ENCODE data around the gene TRAK1.

The TRAK1 gene

DNA sequence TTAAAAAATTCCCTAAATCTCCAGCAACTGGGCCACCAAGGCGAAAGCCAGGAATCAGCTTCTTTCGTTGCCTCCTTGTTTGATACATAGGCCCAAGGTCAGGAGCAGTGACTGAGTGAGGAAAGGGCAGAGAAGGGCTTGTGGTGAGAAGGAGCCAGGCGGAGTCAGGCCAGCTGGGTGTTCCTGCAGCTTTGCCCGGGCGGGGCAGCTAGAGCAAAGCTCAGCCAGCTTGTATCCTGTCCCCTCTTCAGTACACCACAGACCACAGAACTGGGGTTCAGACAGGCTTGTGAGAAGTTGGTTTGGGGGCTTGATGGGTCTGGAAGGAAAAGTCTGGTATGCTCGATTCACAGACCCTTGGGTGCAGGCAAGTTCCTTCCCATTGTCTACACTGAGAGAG lies 122.3 kb downstream of the TRAK1 start:
- TF ChIP-seq, protein P1, sequence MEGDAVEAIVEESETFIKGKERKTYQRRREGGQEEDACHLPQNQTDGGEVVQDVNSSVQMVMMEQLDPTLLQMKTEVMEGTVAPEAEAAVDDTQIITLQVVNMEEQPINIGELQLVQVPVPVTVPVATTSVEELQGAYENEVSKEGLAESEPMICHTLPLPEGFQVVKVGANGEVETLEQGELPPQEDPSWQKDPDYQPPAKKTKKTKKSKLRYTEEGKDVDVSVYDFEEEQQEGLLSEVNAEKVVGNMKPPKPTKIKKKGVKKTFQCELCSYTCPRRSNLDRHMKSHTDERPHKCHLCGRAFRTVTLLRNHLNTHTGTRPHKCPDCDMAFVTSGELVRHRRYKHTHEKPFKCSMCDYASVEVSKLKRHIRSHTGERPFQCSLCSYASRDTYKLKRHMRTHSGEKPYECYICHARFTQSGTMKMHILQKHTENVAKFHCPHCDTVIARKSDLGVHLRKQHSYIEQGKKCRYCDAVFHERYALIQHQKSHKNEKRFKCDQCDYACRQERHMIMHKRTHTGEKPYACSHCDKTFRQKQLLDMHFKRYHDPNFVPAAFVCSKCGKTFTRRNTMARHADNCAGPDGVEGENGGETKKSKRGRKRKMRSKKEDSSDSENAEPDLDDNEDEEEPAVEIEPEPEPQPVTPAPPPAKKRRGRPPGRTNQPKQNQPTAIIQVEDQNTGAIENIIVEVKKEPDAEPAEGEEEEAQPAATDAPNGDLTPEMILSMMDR (conservative IDR thresholded peaks at IDR 0.05; ENCODE audit: low read depth, low read length) = no peak
- no peak overlapping the region for H3K4me3 ChIP-seq (ENCODE audit: low read length)
- no peak for DNase-seq (ENCODE audit: low read depth)

DNA sequence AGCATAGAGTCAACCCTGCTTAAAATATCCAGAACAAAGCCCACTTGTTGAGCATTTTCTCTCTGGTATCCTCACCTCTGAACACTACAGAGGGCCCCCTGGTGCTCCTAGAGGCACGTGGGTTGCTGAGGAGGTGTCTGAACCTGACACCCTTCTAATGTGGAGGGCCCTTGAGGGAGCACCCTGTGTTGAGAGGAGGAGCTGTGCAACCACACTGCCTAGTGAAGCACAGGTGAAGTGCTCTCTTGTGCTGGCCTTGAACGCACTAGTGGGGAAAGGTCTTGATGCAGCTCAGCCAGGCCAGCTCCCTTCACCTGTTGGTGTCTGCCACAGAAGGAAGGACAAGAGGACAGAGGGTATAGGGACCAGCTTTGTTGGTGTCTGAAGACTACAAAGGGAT lies 122.9 kb downstream of the TRAK1 start:
- H3K4me3 ChIP-seq (ENCODE audit: low read length) = no peak overlapping the region
- DNase-seq (ENCODE audit: low read depth) = no peak
- TF ChIP-seq, protein P1 (conservative IDR thresholded peaks at IDR 0.05; ENCODE audit: low read depth, low read length) = no peak

DNA sequence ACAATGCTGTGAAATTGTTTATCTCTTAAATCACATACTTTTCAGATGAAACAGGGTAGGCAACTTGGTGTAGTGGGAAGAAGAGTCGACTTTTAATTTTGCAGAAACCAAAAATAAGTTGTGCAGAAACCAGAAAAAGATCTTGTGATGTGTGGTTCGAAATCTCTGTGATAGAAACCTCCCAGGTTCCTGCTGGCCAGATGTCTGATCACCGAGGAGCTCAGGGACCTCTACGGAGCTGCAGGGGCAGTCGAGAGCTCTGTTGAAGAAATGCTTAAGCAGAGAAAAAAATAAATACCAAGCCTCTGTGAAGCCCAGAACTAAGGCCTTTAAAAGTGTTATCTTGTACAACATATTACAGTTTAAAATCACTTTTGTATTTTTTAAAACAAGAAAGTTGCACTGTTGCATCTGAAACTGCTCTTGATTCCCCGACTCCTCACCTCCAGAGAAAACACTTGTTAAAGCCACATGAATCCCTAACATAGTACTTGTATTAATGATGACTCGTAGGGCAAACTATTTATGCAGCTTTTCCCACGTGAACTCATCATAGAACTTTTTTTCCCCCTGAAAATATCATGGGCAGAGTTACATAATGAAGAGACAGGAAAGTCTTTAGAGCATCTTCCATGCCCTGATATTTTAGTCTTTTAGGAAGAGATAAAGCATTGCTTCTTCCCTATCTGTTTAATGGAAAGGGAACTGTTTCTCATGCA lies 123.6 kb downstream of the TRAK1 start:
- TF ChIP-seq, protein P1 (conservative IDR thresholded peaks at IDR 0.05; ENCODE audit: low read depth, low read length) = no peak

DNA sequence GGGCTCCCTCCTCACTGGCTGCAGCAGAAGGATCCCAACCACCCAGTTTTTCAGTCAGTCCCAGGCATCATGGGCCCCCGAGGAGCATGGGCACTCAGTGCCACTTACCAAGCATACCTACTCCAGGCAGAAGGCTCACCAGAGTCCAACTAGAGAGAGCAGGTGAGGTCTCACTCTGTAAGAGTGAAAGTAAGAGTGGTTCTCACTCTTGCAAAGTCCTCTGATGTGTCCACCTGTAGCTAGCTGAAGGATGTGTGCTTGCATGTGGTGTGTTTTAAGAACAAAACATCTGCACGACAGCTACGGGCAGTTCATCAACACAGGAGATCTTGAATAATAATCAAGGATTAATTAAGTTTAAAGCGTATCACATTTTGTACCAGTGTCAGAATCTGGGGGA lies 125.1 kb downstream of the TRAK1 start:
- no peak overlapping the region for H3K4me3 ChIP-seq (ENCODE audit: low read length)
- no peak for DNase-seq (ENCODE audit: low read depth)
- TF ChIP-seq, protein P1 (conservative IDR thresholded peaks at IDR 0.05; ENCODE audit: low read depth, low read length) = no peak

More for the DNA sequence above, 123.6 kb downstream of the TRAK1 start:
- DNase-seq (ENCODE audit: low read depth) = no peak
- H3K4me3 ChIP-seq (ENCODE audit: low read length) = no peak overlapping the region

DNA sequence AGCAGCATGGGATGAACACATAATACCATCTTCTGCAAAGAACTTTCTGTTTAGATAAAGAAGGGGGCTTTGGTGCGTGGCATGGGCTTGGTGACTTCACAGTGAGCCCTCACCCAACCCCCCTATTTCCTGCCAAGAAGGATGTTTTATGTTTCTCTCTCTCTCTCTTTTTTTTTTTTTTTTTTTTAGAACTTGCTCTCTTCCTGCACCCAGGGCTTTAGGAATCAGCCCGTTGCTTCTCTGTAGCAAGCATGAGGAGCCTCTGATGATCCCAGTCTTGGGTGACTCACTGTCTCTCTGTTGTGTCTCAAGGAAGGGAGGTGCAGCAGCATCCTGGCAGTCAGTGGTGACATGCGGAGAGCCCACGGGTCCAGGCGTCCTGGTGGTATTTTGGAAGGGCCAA lies 125.8 kb downstream of the TRAK1 start:
- DNase-seq (ENCODE audit: low read depth) = no peak
- TF ChIP-seq, protein P1 (conservative IDR thresholded peaks at IDR 0.05; ENCODE audit: low read depth, low read length) = no peak
- H3K4me3 ChIP-seq (ENCODE audit: low read length) = no peak overlapping the region

DNA sequence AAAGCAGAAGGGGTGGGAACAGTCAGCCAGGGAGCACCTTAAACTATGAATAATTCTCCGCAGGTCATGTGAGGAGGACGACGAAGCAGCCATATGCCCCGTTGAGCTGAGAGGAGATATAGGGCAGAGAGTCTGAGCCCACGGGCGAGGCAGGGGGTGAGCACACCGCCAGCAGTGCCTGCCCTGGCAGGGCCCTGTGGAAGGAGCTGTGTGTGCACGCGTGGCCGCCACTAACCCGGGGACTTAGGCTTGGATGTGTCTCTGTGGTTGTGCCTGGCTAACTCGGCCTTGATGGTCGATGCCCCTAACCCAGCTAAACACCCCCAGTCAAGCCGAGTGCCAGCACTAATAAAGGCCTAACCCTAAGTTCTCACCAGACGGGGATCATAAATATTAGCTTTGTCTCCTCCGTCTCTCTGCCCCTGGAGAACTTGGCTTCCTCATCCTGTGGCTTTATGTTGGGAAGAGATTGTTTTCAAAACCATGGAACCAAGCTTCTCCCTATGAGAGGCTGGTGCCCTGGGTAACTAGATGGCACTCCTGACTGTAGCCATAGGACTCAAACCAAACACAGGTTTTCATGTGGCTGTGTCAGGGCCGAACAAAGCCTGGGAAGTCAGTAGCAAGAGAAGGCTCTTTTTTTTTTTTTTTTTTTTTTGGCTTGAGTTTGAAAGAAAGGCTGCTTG lies 129.4 kb downstream of the TRAK1 start:
- TF ChIP-seq, protein P1 (conservative IDR thresholded peaks at IDR 0.05; ENCODE audit: low read depth, low read length) = no peak
- no peak for DNase-seq (ENCODE audit: low read depth)
- no peak overlapping the region for H3K4me3 ChIP-seq (ENCODE audit: low read length)

Data from retinal pigment epithelial cell (primary cell).